NT2/D1 (cell line): ENCODE results near the gene NOP14.
"Not testable (repeated sequence)": the region's sequence is repeated elsewhere in the genome, so short reads cannot be mapped to it uniquely, and the experiment has no call there.

ENCODE experiments used
- DNase-seq: peaks from one replicate; pipeline ENCODE4 v3.0.0-alpha.2; 2011; ENCODE audit warnings: low read depth, low spot score
- H3K27me3 ChIP-seq: 2 replicates; pipeline ENCODE4 v1.6.0; 2011; ENCODE audit warnings: mild to moderate bottlenecking; ENCODE audit not compliant: insufficient read length, insufficient read depth
- H3K36me3 ChIP-seq: 2 replicates; pipeline ENCODE4 v1.6.1; 2011; ENCODE audit warnings: mild to moderate bottlenecking, low read length, mixed read lengths; ENCODE audit not compliant: insufficient read depth, insufficient read length
- H3K4me1 ChIP-seq: 2 replicates; pipeline ENCODE4 v1.5.1; 2011; ENCODE audit not compliant: insufficient read depth, insufficient read length
- H3K4me3 ChIP-seq: 2 replicates; pipeline ENCODE4 v1.5.1; 2011; ENCODE audit warnings: low read depth; ENCODE audit not compliant: insufficient read length
- H3K9ac ChIP-seq: 2 replicates; pipeline ENCODE4 v1.6.0; 2011; ENCODE audit warnings: low read depth; ENCODE audit not compliant: insufficient read length
- H3K9me3 ChIP-seq: 2 replicates; pipeline ENCODE4 v1.5.1; 2011; ENCODE audit warnings: mild to moderate bottlenecking, low read length; ENCODE audit not compliant: insufficient read depth
- SUZ12 ChIP-seq: IDR thresholded peaks from 2 replicates; pipeline ENCODE4 v1.6.1; 2011; ENCODE audit not compliant: insufficient read length, insufficient read depth; ENCODE audit errors: extremely low read depth
- YY1 ChIP-seq: IDR thresholded peaks from 2 replicates; pipeline ENCODE4 v1.6.1; 2011; ENCODE audit not compliant: insufficient read length, insufficient read depth
- ZNF274 ChIP-seq: IDR thresholded peaks from 2 replicates; pipeline ENCODE4 v1.6.1; 2011; ENCODE audit warnings: mild to moderate bottlenecking, low read depth, low read length

The NOP14 gene

DNA sequence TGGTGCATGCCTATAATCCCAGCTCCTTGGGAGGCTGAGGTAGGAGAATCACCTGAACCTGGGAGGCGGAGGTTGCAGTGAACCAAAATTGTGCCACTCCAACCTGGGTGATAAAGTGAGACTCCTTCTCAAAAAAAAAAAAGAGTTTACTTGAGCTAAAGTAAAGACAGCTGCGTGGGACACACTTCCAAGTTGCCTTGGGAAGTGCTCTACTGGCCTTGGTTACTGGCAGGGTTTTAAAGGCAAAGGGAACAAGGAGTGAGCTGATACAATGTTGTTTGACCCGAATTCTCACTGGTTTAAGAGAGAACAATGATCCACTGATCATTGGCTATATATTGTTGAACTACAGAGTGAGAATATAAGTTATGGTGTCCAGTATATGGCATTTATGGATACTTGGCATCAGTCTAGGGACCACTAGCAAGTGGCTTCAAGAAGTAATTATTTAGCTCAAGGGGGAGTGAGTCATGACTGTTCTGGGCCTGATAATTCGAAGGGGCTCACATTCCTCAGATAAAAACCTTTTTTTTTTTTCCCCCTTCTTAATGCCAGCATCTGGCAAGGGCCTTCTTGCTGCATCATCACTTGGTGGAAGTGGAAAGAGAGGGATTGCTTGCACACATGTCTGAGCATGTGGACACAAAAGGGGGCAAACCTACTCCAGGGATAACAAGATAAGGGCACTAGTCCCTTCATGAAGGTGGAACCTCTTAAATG is 32.5 kb upstream of the NOP14 start:
- Histone ChIP-seq H3K9ac (no peak overlapping the region), H3K36me3 (no peaks in the 10 kb centered on the region), H3K9me3 (no peaks in the 10 kb centered on the region), H3K27me3 (no peaks in the 10 kb centered on the region), H3K4me1 (no peaks in the 10 kb centered on the region), H3K4me3 (no peak overlapping the region)
- no peak for DNase-seq
- TF ChIP-seq ZNF274 (no peak), SUZ12 (no peak), YY1 (no peak)

DNA sequence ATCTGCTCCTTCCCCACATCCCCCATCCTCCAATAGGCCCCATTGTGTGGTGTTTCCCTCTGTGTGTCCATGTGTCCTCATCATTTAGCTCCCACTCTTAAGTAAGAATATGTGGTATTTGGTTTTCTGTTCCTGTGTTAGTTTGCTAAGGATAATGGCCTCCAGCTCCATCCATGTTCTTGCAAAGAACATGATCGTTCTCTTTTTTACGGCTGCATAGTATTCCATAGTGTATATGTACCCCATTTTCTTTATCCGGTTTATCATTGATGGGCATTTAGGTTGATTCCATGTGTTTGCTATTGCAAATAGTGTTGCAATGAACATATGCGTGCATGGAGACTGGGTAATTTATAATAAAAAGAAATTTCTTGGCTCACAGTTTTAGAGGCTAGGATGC is 31.7 kb upstream of the NOP14 start:
- H3K9me3 ChIP-seq = no peaks in the 10 kb centered on the region
- TF ChIP-seq SUZ12 (no peak), ZNF274 (no peak), YY1 (no peak)
- H3K36me3 ChIP-seq = no peaks in the 10 kb centered on the region
- no peak overlapping the region for H3K4me3 ChIP-seq
- H3K27me3 ChIP-seq = no peaks in the 10 kb centered on the region
- DNase-seq = no peak
- no peaks in the 10 kb centered on the region for H3K4me1 ChIP-seq
- H3K9ac ChIP-seq = no peak overlapping the region

DNA sequence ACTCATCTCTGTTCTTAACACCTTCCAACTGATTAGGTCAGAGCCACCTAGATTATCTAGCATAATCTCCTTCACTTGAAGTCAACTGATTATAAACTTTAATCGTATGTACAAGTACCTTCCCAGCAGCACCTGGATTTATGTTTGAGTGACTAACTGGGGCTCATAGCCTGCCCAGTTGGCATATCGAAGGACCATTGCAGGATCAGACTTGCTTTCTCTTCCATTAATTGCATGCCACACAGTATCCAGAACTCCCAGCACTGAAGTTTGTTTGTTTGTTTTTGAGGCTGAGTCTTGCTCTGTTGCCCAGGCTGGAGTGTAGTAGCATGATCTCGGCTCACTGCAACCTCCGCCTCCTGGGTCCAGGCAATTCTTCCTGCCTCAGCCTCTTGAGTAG is 28.0 kb upstream of the NOP14 start:
- H3K9me3 ChIP-seq = no peaks in the 10 kb centered on the region
- no peaks in the 10 kb centered on the region for H3K27me3 ChIP-seq
- H3K36me3 ChIP-seq = no peaks in the 10 kb centered on the region
- TF ChIP-seq SUZ12 (no peak), ZNF274 (no peak), YY1 (no peak)
- H3K4me1 ChIP-seq = no peaks in the 10 kb centered on the region
- no peak overlapping the region for H3K4me3 ChIP-seq
- no peak overlapping the region for H3K9ac ChIP-seq
- no peak for DNase-seq

DNA sequence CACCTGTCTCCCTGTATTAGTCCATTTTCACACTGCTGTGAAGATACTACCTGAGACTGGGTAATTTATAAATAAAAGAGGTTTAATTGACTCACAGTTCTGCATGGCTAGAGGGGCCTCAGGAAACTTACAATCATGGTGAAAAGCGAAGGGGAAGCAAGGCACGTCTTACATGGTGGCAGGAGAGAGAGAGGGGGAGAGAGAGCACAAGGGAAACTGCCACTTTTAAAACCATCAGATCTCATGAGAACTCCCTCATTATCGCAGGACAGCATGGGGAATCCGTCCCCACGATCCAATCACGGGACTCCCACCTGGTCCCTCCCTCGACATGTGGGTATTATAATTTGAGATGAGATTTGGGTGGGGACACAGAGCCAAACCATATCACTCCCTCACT is 20.5 kb upstream of the NOP14 start:
- not testable (repeated sequence) for H3K27me3 ChIP-seq, H3K4me1 ChIP-seq, DNase-seq

DNA sequence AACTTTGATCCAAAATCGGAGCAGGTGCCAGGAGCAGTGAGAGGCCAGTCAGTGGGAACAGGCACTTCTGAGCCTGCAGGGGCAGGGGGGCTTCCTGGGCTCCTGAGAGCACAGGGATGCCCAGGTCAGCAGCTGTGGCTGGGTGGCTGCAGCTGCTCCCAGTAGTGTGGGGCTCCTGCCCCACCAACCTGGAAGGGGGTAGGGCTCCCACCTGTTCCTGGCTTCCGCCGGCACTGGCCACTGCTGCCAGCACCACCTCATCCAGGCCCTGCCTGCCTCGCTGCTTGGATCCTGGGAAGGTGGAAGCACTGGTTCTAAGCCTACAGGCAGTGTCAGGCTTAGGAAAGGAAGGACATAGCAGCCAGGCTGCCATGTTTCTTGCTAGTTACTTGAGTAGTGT is 18.8 kb upstream of the NOP14 start:
- no peaks in the 10 kb centered on the region for H3K4me1 ChIP-seq
- TF ChIP-seq ZNF274 = no peak
- no peak for TF ChIP-seq YY1
- TF ChIP-seq SUZ12 = no peak
- no peaks in the 10 kb centered on the region for H3K36me3 ChIP-seq
- no peaks in the 10 kb centered on the region for H3K27me3 ChIP-seq
- peaks cover 24% of the 10 kb centered on the region for H3K9me3 ChIP-seq
- no peak for DNase-seq
- no peak overlapping the region for H3K4me3 ChIP-seq
- no peak overlapping the region for H3K9ac ChIP-seq

More for the DNA sequence above, 20.5 kb upstream of the NOP14 start:
- H3K9me3 ChIP-seq = peaks cover 24% of the 10 kb centered on the region
- not testable (repeated sequence) for H3K9ac ChIP-seq, H3K4me3 ChIP-seq, H3K36me3 ChIP-seq

DNA sequence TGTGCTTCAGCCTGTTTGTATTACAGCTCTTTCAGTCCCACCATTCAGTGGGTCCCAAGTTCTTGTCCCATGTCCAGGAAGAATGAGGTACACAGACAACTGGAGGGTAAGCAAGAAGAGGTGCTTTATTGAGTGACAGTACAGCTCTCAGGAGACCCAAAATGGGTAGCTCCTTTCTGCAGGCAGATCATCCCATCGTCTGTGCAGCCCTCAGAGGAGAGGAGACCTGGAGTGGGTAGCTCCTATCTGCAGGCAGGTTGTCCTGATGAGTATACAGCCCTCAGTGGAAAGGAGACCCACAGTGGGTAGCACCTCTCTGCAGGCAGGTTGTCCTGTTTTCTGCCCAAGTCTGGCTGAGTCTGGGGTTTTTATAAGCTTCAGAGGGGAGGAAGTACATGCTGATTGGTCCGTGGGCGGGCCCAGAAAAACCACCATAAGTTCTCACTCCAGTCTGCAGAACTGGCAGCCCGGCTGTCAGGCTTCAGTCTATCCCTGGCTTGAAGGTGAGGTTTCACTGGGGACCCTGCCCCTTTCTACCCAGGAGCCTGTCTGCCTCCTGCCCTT is 18.1 kb upstream of the NOP14 start:
- H3K4me3 ChIP-seq = no peak overlapping the region
- no peak overlapping the region for H3K9ac ChIP-seq
- TF ChIP-seq ZNF274 (no peak), SUZ12 (no peak), YY1 (no peak)
- no peak for DNase-seq
- no peaks in the 10 kb centered on the region for H3K36me3 ChIP-seq
- no peaks in the 10 kb centered on the region for H3K4me1 ChIP-seq
- no peaks in the 10 kb centered on the region for H3K27me3 ChIP-seq
- peaks cover 24% of the 10 kb centered on the region for H3K9me3 ChIP-seq

DNA sequence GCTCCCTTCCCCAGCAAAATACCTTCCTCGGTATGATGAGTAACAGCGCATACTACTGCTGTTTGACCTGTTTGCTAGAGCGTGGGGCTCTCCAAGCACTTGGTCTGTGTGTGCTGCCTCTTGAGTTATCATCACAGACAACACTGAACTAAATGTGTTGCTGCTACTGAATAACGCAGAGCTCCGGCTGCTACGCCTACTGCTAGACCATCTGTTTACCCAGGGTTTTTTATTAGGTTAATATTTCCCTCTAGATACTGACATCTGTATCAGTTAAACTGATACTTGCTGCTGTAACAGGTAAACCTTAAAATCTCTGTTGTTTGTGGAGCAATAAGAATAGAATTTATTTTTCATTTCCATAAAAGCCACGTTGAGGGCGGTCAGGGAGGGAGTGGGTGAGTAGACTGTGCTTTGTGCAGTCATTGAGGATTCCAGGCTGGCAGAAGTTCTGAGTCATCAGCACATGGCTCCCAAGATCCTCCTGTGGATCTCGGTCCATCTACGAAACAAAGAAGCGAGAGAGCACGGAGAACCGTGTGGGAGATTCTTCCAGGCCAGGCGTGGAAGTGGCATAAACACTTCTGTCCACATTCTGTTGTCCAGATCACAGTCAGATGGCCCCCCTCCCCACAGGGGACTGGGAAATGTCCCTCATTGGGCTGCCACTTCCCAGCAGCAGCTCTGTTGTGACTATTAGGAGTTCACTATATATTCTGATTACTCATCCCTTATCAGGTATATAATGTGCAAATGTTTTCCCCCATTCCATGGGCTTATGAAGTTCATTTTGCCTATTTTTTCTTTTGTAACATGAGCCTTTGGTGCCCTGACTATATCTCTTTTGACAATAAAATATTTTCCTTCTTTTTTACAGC is 14.2 kb upstream of the NOP14 start:
- Histone ChIP-seq H3K27me3 (no peaks in the 10 kb centered on the region), H3K9ac (no peak overlapping the region), H3K4me1 (no peaks in the 10 kb centered on the region), H3K9me3 (peaks cover 24% of the 10 kb centered on the region), H3K36me3 (no peaks in the 10 kb centered on the region), H3K4me3 (no peak overlapping the region)
- no peak for DNase-seq
- TF ChIP-seq ZNF274 (no peak), SUZ12 (no peak), YY1 (no peak)
